Measurements from ENCODE around the gene MED8. TPM values are rescaled to one million over a fixed set of nuclear protein-coding genes. Genes with fewer than 3 reads are reported as not detected.

MED8 gene
- total and polyA plus RNA-seq, 2 experiments from 2014 or later: 16.6 to 25.7 TPM

- TF ChIP-seq ZNF462 (CRISPR knock-in tag; IDR thresholded peaks at IDR 0.05): no peak
- no peak for TF ChIP-seq POLR2AphosphoS5 (IDR thresholded peaks at IDR 0.05; ENCODE audit: low read depth)
- no peak for TF ChIP-seq CTCF (conservative IDR thresholded peaks at IDR 0.05; ENCODE audit: low read depth in 2 of 2)
- TF ChIP-seq NANOG (IDR thresholded peaks at IDR 0.05; ENCODE audit: borderline replicate concordance): no peak
Observed at GRCh38 chr1:43339584-43340232, 49.9 kb downstream of the MED8 start (continued).

- no peak overlapping the region for H2AFZ ChIP-seq
- H3K36me3 ChIP-seq (ENCODE audit: insufficient read depth): no peaks in the 10 kb centered on the region
- TF ChIP-seq ZNF462 (CRISPR knock-in tag; IDR thresholded peaks at IDR 0.05): no peak
- TF ChIP-seq ETS1 (IDR thresholded peaks at IDR 0.05): no peak
- TF ChIP-seq ZNF114 (CRISPR knock-in tag; IDR thresholded peaks at IDR 0.05): no peak
Observed at GRCh38 chr1:43338001-43338400, 51.6 kb downstream of the MED8 start.

More at GRCh38 chr1:43338001-43338400, 51.6 kb downstream of the MED8 start:
- H3K4me3 Mint-ChIP-seq: no peak overlapping the region
- no peaks in the 10 kb centered on the region; the same call in 2 of the 3 replicates for H3K9me3 Mint-ChIP-seq
- Histone ChIP-seq H3K4me2 (no peak overlapping the region), H3K4me1 (ENCODE audit: insufficient read depth) (no peaks in the 10 kb centered on the region), H3K9me2 (ENCODE audit: insufficient read depth) (no peaks in the 10 kb centered on the region), H3K4me3 (no peak overlapping the region), H4K20me1 (replicated peaks; ENCODE audit: insufficient read depth) (no peaks in the 10 kb centered on the region; the same call in 1 of the 2 replicates), H3K27ac (ENCODE audit: low read depth) (no peak overlapping the region), H3K79me2 (replicated peaks; ENCODE audit: insufficient read depth) (no peaks in the 10 kb centered on the region), H3K27me3 (ENCODE audit: insufficient read depth) (no peaks in the 10 kb centered on the region), H3F3A (replicated peaks; ENCODE audit: low read depth) (no peaks in the 10 kb centered on the region; the same call in 1 of the 2 replicates)
- ATAC-seq (no peak), DNase-seq (ENCODE audit: low spot score) (no peak)
- H3K36me3 Mint-ChIP-seq (ENCODE audit: low read depth): no peaks in the 10 kb centered on the region
- no peak overlapping the region for H3K27ac Mint-ChIP-seq
- H3K4me1 Mint-ChIP-seq: no peaks in the 10 kb centered on the region; the same call in 2 of the 3 replicates
- peaks cover 4% of the 10 kb centered on the region for H3K27me3 Mint-ChIP-seq (ENCODE audit: insufficient read depth, low read depth, poor library complexity)

Data from GM23338 (cell line).